Mesothelial cell of epicardium (in vitro differentiated cells): ENCODE data around the gene IL1R1. TPM values are rescaled to one million over a fixed set of nuclear protein-coding genes. Genes with fewer than 3 reads are reported as not detected.

Experiments used
- DNase-seq, 2 experiments: peaks; one replicate each; pipeline ENCODE4 v3.0.0; 2021; ENCODE audit warnings: low spot score in 2 of 2; ENCODE audit not compliant: unreplicated experiment in 2 of 2
- H3K27ac Mint-ChIP-seq: 2 replicates; pipeline ENCODE4 v1.8.0; 2021; ENCODE audit warnings: mixed read lengths
- H3K27me3 Mint-ChIP-seq: 2 replicates; pipeline ENCODE4 v1.8.0; 2021; ENCODE audit warnings: low read depth, mixed read lengths
- H3K36me3 Mint-ChIP-seq: 2 replicates; pipeline ENCODE4 v1.8.0; 2021; ENCODE audit warnings: mixed read lengths
- H3K4me1 Mint-ChIP-seq: 2 replicates; pipeline ENCODE4 v1.8.0; 2021; ENCODE audit warnings: mixed read lengths
- H3K4me3 Mint-ChIP-seq: 2 replicates; pipeline ENCODE4 v1.8.0; 2021; ENCODE audit warnings: mild to moderate bottlenecking, moderate library complexity, mixed read lengths
- H3K9me3 Mint-ChIP-seq: 2 replicates; pipeline ENCODE4 v1.8.0; 2021; ENCODE audit warnings: mixed read lengths
- CTCF ChIP-seq: fragments of 200-600 bp; sonication (generic); IDR thresholded peaks from one replicate; pipeline ENCODE4 v1.5.0; 2021; ENCODE audit warnings: antibody characterized with exemption; ENCODE audit not compliant: unreplicated experiment
- total RNA-seq: library from RNA; stranded (reverse); gene quantifications from 3 replicates; pipeline ENCODE4 v1.2.1, GENCODE V29; 2021

The IL1R1 gene
- total RNA-seq, 1 donor from 2014 or later: 13.3 TPM

GRCh38 chr2:102204638-102205037 lies 62.1 kb downstream of the IL1R1 start:
- peaks cover 32% of the 10 kb centered on the region for H3K9me3 Mint-ChIP-seq
- H3K27ac Mint-ChIP-seq: no peak overlapping the region
- DNase-seq: no peak
- H3K27me3 Mint-ChIP-seq: no peaks in the 10 kb centered on the region
- peaks cover 2% of the 10 kb centered on the region for H3K36me3 Mint-ChIP-seq
- no peaks in the 10 kb centered on the region for H3K4me1 Mint-ChIP-seq
- H3K4me3 Mint-ChIP-seq: no peak overlapping the region
- no peak for TF ChIP-seq CTCF

GRCh38 chr2:102206666-102207341 lies 64.3 kb downstream of the IL1R1 start:
- Mint-ChIP-seq H3K4me3 (no peak overlapping the region), H3K27ac (no peak overlapping the region), H3K36me3 (peaks cover 2% of the 10 kb centered on the region), H3K4me1 (no peaks in the 10 kb centered on the region), H3K9me3 (peaks cover 32% of the 10 kb centered on the region), H3K27me3 (no peaks in the 10 kb centered on the region)
- no peak for DNase-seq
- TF ChIP-seq CTCF: no peak

GRCh38 chr2:102208774-102209173 lies 66.2 kb downstream of the IL1R1 start:
- no peaks in the 10 kb centered on the region for H3K4me1 Mint-ChIP-seq
- no peaks in the 10 kb centered on the region for H3K27me3 Mint-ChIP-seq
- peaks cover 2% of the 10 kb centered on the region for H3K36me3 Mint-ChIP-seq
- H3K4me3 Mint-ChIP-seq: no peak overlapping the region
- H3K27ac Mint-ChIP-seq: no peak overlapping the region
- no peak for DNase-seq
- H3K9me3 Mint-ChIP-seq: peaks cover 21% of the 10 kb centered on the region
- no peak for TF ChIP-seq CTCF

GRCh38 chr2:102209474-102209873 lies 66.9 kb downstream of the IL1R1 start:
- Mint-ChIP-seq H3K27ac (no peak overlapping the region), H3K4me3 (no peak overlapping the region), H3K27me3 (no peaks in the 10 kb centered on the region), H3K36me3 (peaks cover 1% of the 10 kb centered on the region), H3K9me3 (peaks cover 15% of the 10 kb centered on the region), H3K4me1 (no peaks in the 10 kb centered on the region)
- TF ChIP-seq CTCF: no peak
- no peak for DNase-seq

- DNase-seq: no peak
- Mint-ChIP-seq H3K36me3 (peaks cover 8% of the 10 kb centered on the region), H3K27ac (no peak overlapping the region), H3K4me3 (no peak overlapping the region), H3K27me3 (peaks cover 3% of the 10 kb centered on the region), H3K4me1 (no peaks in the 10 kb centered on the region), H3K9me3 (peaks cover 40% of the 10 kb centered on the region)
- no peak for TF ChIP-seq CTCF
Measured at GRCh38 chr2:102217032-102217431, 74.5 kb downstream of the IL1R1 start.
